WTC11 (cell line): ENCODE results near the gene NOS1. TPM values are rescaled to one million over a fixed set of nuclear protein-coding genes. Genes with fewer than 3 reads are reported as not detected.
A peak's percentile ranks its signal among the peaks of the same experiment; 100 is the strongest.

Experiments
- ATAC-seq: fragments of 200-7000 bp; cut with Tn5 transposase; 2 replicates; pipeline ENCODE4 v1.10.0; 2021; ENCODE audit warnings: mild to moderate bottlenecking, moderate library complexity
- CTCF ChIA-PET: fragments of 300-600 bp; sonication (Branson Sonifier 250); formaldehyde crosslinking; loops from one replicate; lab custom pipeline; 2021; ENCODE audit warnings: antibody characterized with exemption; lab: Charles Lee
- POLR2A ChIA-PET: fragments of 350-600 bp; sonication (Branson Sonifier 250); formaldehyde crosslinking; loops from one replicate; lab custom pipeline; 2021; ENCODE audit warnings: antibody characterized with exemption; lab: Charles Lee
- DNase-seq: peaks from one replicate; pipeline ENCODE4 v3.0.0; 2021; ENCODE audit warnings: low spot score
- H3K27ac Mint-ChIP-seq: 2 replicates; pipeline ENCODE4 v1.8.0; 2021; ENCODE audit warnings: mixed read lengths
- H3K27me3 Mint-ChIP-seq: 2 replicates; pipeline ENCODE4 v1.8.0; 2021; ENCODE audit warnings: low read depth, mild to moderate bottlenecking, moderate library complexity, mixed read lengths
- H3K36me3 Mint-ChIP-seq: 2 replicates; pipeline ENCODE4 v1.8.0; 2021; ENCODE audit warnings: mixed read lengths
- H3K4me1 Mint-ChIP-seq: 2 replicates; pipeline ENCODE4 v1.8.0; 2022; ENCODE audit warnings: mixed read lengths
- H3K4me3 Mint-ChIP-seq: 2 replicates; pipeline ENCODE4 v1.8.0; 2021; ENCODE audit warnings: mild to moderate bottlenecking, moderate library complexity, mixed read lengths
- H3K9me3 Mint-ChIP-seq: 2 replicates; pipeline ENCODE4 v1.8.0; 2021; ENCODE audit warnings: mixed read lengths
- AR ChIP-seq: fragments of 250-450 bp; sonication (Bioruptor Pico); IDR thresholded peaks from 2 replicates; pipeline ENCODE4 v1.9.0; 2021; ENCODE audit warnings: mild to moderate bottlenecking
- CTCF ChIP-seq: fragments of 200-600 bp; IDR thresholded peaks from 2 replicates; pipeline ENCODE4 v1.8.0; 2022; ENCODE audit warnings: antibody characterized with exemption
- FOXP1 ChIP-seq: sonication (generic); formaldehyde crosslinking; IDR thresholded peaks from 2 replicates; pipeline ENCODE4 v1.8.0; 2022; ENCODE audit warnings: missing genetic modification reagents, mild to moderate bottlenecking, moderate library complexity, borderline replicate concordance
- TCF7 ChIP-seq: sonication (generic); formaldehyde crosslinking; IDR thresholded peaks from 2 replicates; pipeline ENCODE4 v1.8.0; 2022; ENCODE audit warnings: mild to moderate bottlenecking, low read depth, missing genetic modification reagents, moderate library complexity
- TP53 ChIP-seq: sonication (generic); formaldehyde crosslinking; IDR thresholded peaks from 2 replicates; pipeline ENCODE4 v1.8.1; 2023; ENCODE audit warnings: mild to moderate bottlenecking, missing genetic modification reagents
- ZNF121 ChIP-seq: sonication (generic); formaldehyde crosslinking; IDR thresholded peaks from 2 replicates; pipeline ENCODE4 v1.8.0; 2023; ENCODE audit warnings: missing genetic modification reagents
- ZNF423 ChIP-seq: fragments of 250-450 bp; sonication (Bioruptor Pico); IDR thresholded peaks from 2 replicates; pipeline ENCODE4 v2.1.2; 2022; ENCODE audit warnings: mild to moderate bottlenecking, moderate library complexity
- ZNF425 ChIP-seq: fragments of 250-450 bp; sonication (Bioruptor Pico); conservative IDR thresholded peaks from 2 replicates; pipeline ENCODE4 v1.9.0; 2021; ENCODE audit warnings: mild to moderate bottlenecking
- ZSCAN18 ChIP-seq: fragments of 250-450 bp; sonication (Bioruptor Pico); IDR thresholded peaks from 2 replicates; pipeline ENCODE4 v2.1.2; 2022; ENCODE audit warnings: mild to moderate bottlenecking, moderate library complexity
- total RNA-seq: library from RNA; stranded (reverse); gene quantifications from 3 replicates; pipeline ENCODE4 v1.2.3, GENCODE V29; 2021
- TF ChIP-seq, protein P1 (sequence below): sonication (generic); formaldehyde crosslinking; IDR thresholded peaks from 2 replicates; pipeline ENCODE4 v1.8.0; 2022; ENCODE audit warnings: mild to moderate bottlenecking, missing genetic modification reagents
- TF ChIP-seq, protein P2 (sequence below): sonication (generic); formaldehyde crosslinking; IDR thresholded peaks from 2 replicates; pipeline ENCODE4 v1.8.0; 2022; ENCODE audit warnings: mild to moderate bottlenecking, missing genetic modification reagents
- TF ChIP-seq, protein P3 (sequence below): fragments of 250-450 bp; sonication (Bioruptor Pico); IDR thresholded peaks from 2 replicates; pipeline ENCODE4 v1.8.0; 2021; ENCODE audit warnings: mild to moderate bottlenecking

The NOS1 gene
- total RNA-seq, 1 experiment from 2014 or later, result 4.5 TPM

GRCh38 chr12:117178301-117178700 lies 183.1 kb downstream of the NOS1 start:
- Mint-ChIP-seq H3K36me3 (peaks cover 75% of the 10 kb centered on the region), H3K9me3 (no peaks in the 10 kb centered on the region), H3K27me3 (no peaks in the 10 kb centered on the region), H3K4me1 (no peaks in the 10 kb centered on the region), H3K27ac (peak overlapping the region; percentile 60; the same call in 1 of the 2 replicates), H3K4me3 (no peak overlapping the region)
- TF ChIP-seq TCF7 (no peak), ZNF121 (CRISPR knock-in tag) (no peak), ZNF423 (CRISPR knock-in tag) (no peak), AR (no peak), FOXP1 (CRISPR knock-in tag) (no peak), ZSCAN18 (no peak)
- TF ChIP-seq, protein P1, sequence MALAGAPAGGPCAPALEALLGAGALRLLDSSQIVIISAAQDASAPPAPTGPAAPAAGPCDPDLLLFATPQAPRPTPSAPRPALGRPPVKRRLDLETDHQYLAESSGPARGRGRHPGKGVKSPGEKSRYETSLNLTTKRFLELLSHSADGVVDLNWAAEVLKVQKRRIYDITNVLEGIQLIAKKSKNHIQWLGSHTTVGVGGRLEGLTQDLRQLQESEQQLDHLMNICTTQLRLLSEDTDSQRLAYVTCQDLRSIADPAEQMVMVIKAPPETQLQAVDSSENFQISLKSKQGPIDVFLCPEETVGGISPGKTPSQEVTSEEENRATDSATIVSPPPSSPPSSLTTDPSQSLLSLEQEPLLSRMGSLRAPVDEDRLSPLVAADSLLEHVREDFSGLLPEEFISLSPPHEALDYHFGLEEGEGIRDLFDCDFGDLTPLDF (CRISPR knock-in tag), result no peak
- TF ChIP-seq, protein P2, sequence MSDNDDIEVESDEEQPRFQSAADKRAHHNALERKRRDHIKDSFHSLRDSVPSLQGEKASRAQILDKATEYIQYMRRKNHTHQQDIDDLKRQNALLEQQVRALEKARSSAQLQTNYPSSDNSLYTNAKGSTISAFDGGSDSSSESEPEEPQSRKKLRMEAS, result no peak
- TF ChIP-seq, protein P3, sequence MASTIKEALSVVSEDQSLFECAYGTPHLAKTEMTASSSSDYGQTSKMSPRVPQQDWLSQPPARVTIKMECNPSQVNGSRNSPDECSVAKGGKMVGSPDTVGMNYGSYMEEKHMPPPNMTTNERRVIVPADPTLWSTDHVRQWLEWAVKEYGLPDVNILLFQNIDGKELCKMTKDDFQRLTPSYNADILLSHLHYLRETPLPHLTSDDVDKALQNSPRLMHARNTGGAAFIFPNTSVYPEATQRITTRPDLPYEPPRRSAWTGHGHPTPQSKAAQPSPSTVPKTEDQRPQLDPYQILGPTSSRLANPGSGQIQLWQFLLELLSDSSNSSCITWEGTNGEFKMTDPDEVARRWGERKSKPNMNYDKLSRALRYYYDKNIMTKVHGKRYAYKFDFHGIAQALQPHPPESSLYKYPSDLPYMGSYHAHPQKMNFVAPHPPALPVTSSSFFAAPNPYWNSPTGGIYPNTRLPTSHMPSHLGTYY (CRISPR knock-in tag), result no peak
- ChIA-PET POLR2A (interaction anchor here (0.6 kb wide), 1 partner anchor 400 kb away, joined by 6 read pairs; no protein-coding TSS in a partner anchor), CTCF (no interaction called here)
- ATAC-seq (no peak), DNase-seq (no peak)

DNA sequence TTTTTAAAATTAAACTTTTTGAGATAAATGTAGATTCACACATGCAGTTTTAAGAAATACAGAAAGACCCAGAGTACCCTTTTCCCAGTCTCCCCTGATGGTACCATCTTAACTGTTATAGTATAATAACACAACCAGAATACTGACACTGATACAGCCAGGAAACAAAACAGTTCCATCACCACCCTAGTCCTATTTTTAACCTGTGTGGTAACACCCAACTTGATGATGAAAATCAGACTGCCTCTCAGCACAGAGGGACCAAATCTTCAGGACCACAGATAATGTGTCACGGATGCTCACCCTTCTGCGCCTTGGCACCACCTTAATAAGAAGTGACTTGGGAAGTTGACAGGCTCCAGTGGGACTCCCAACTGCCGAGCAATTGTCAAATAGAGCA lies 189.3 kb downstream of the NOS1 start:
- Mint-ChIP-seq H3K27me3 (no peaks in the 10 kb centered on the region), H3K4me1 (no peaks in the 10 kb centered on the region), H3K27ac (no peak overlapping the region), H3K4me3 (no peak overlapping the region), H3K9me3 (no peaks in the 10 kb centered on the region), H3K36me3 (peaks cover 84% of the 10 kb centered on the region)
- ChIA-PET CTCF (interaction anchor here (0.9 kb wide), 1 partner anchor 22 kb away, joined by 3 read pairs; no protein-coding TSS in a partner anchor), POLR2A (no interaction called here)
- DNase-seq (no peak), ATAC-seq (no peak)
- TF ChIP-seq TP53 (no peak), CTCF (no peak), ZNF425 (no peak)
